SK-N-SH (cell line): ENCODE measurements around the gene C1orf146. TPM values are rescaled to one million over a fixed set of nuclear protein-coding genes. Genes with fewer than 3 reads are reported as not detected.

ENCODE experiments used
- CTCF ChIA-PET: fragments of 300-600, 350-600 bp; formaldehyde crosslinking; extraction: SDS; loops from one replicate; lab custom pipeline; 2021; lab: Yijun Ruan, JAX
- POLR2A ChIA-PET: fragments of 350-600 bp; sonication (Branson Sonifier 250); formaldehyde crosslinking; extraction: SDS; loops from one replicate; lab custom pipeline; 2020; ENCODE audit warnings: antibody characterized with exemption, inconsistent platforms; lab: Yijun Ruan, JAX
- DNase-seq: peaks from one replicate; pipeline ENCODE4 v3.0.0; 2012
- H2AFZ ChIP-seq: fragments of 200-600 bp; sonication (generic); 2 replicates; pipeline ENCODE4 v1.8.1; 2016; ENCODE audit warnings: antibody characterized with exemption, mild to moderate bottlenecking, low read depth
- H3F3A ChIP-seq: fragments of 200-600 bp; sonication (generic); replicated peaks from 2 replicates; pipeline ENCODE3; 2016; ENCODE audit warnings: antibody characterized with exemption, mild to moderate bottlenecking; ENCODE audit not compliant: insufficient read depth
- H3K27ac ChIP-seq, 2 experiments: fragments of 200-500 bp in 1 of 2; fragments of 200-600 bp in 1 of 2; sonication (Bioruptor generic) in 1 of 2; sonication (generic), shearing (Covaris generic) in 1 of 2; 2 replicates each; pipeline versions ENCODE4 v1.5.1 to v1.6.1; 2014 to 2016; ENCODE audit warnings: low read depth in 2 of 2, inconsistent platforms in 1 of 2, low read length in 1 of 2, mild to moderate bottlenecking in 1 of 2, mixed read lengths in 1 of 2
- H3K27me3 ChIP-seq: fragments of 200-600 bp; sonication (generic), shearing (Covaris generic); 2 replicates; pipeline ENCODE4 v1.6.1; 2016; ENCODE audit warnings: mixed run types; ENCODE audit not compliant: insufficient read depth
- H3K36me3 ChIP-seq, 2 experiments: fragments of 200-500 bp in 1 of 2; fragments of 200-600 bp in 1 of 2; sonication (Bioruptor generic) in 1 of 2; sonication (generic) in 1 of 2; replicated peaks in 1 of 2; 2 replicates each; pipeline versions ENCODE3 to v1.5.1; 2014 to 2016; ENCODE audit warnings: low read length in 1 of 2, mild to moderate bottlenecking in 1 of 2; ENCODE audit not compliant: insufficient read depth in 2 of 2, control insufficient read depth in 1 of 2
- H3K4me1 ChIP-seq, 2 experiments: fragments of 200-500 bp in 1 of 2; fragments of 200-600 bp in 1 of 2; sonication (Bioruptor generic) in 1 of 2; sonication (generic), shearing (Covaris generic) in 1 of 2; 2 replicates each; pipeline versions ENCODE4 v1.5.1 to v1.6.1; 2014 to 2016; ENCODE audit warnings: low read depth in 1 of 2, low read length in 1 of 2, mixed run types in 1 of 2; ENCODE audit not compliant: insufficient read depth in 2 of 2, control insufficient read depth in 1 of 2
- H3K4me2 ChIP-seq: fragments of 200-600 bp; sonication (generic), shearing (Covaris generic); 2 replicates; pipeline ENCODE4 v1.6.1; 2017; ENCODE audit warnings: mixed run types
- H3K4me3 ChIP-seq, 2 experiments: fragments of 200-500 bp in 1 of 2; fragments of 200-600 bp in 1 of 2; sonication (Bioruptor generic) in 1 of 2; sonication (generic), shearing (Covaris generic) in 1 of 2; 2 replicates each; pipeline versions ENCODE4 v1.5.1 to v1.8.1; 2014 to 2016; ENCODE audit warnings: low read depth in 2 of 2, inconsistent platforms in 1 of 2, low read length in 1 of 2, mild to moderate bottlenecking in 1 of 2, mixed read lengths in 1 of 2, moderate library complexity in 1 of 2
- H3K79me2 ChIP-seq: fragments of 200-600 bp; sonication (generic); 2 replicates; pipeline ENCODE4 v1.8.1; 2017; ENCODE audit warnings: mild to moderate bottlenecking; ENCODE audit not compliant: insufficient read depth
- H3K9ac ChIP-seq: fragments of 200-600 bp; sonication (generic); 2 replicates; pipeline ENCODE4 v1.6.1; 2017; ENCODE audit warnings: mixed run types
- H3K9me2 ChIP-seq: fragments of 200-600 bp; sonication (generic); 2 replicates; pipeline ENCODE4 v1.6.1; 2017; ENCODE audit warnings: mixed run types
- H3K9me3 ChIP-seq: fragments of 200-600 bp; sonication (generic); 2 replicates; pipeline ENCODE4 v1.6.1; 2017; ENCODE audit warnings: mixed run types, mild to moderate bottlenecking, moderate library complexity
- H4K20me1 ChIP-seq: fragments of 200-600 bp; sonication (generic); 2 replicates; pipeline ENCODE4 v1.6.1; 2017; ENCODE audit warnings: mild to moderate bottlenecking, mixed run types; ENCODE audit not compliant: insufficient read depth
- CHD2 ChIP-seq: fragments of 150-350 bp; IDR thresholded peaks from 2 replicates; pipeline ENCODE4 v1.6.1; 2018; ENCODE audit warnings: low read length; ENCODE audit not compliant: partially characterized antibody
- ELF1 ChIP-seq: IDR thresholded peaks from 2 replicates; pipeline ENCODE4 v1.4.0; 2012
- EP300 ChIP-seq, 2 experiments: IDR thresholded peaks; 2 replicates each; pipeline versions ENCODE4 v1.4.0 to v1.6.1; 2012; ENCODE audit warnings: borderline replicate concordance in 1 of 2, low read depth in 1 of 2, low read length in 1 of 2
- FOXJ3 ChIP-seq: sonication (generic); formaldehyde crosslinking; IDR thresholded peaks from 2 replicates; pipeline ENCODE4 v1.5.1; 2020; ENCODE audit warnings: mild to moderate bottlenecking, missing genetic modification reagents
- JUND ChIP-seq: IDR thresholded peaks from 2 replicates; pipeline ENCODE4 v1.4.0; 2012
- MEF2A ChIP-seq: IDR thresholded peaks from 2 replicates; pipeline ENCODE4 v1.4.0; 2012; ENCODE audit warnings: low read depth, borderline replicate concordance
- MXI1 ChIP-seq: IDR thresholded peaks from 2 replicates; pipeline ENCODE4 v1.6.1; 2012; ENCODE audit warnings: mild to moderate bottlenecking, low read depth, low read length, improper control_type of control experiment
- NFIC ChIP-seq: IDR thresholded peaks from 2 replicates; pipeline ENCODE4 v1.4.0; 2012; ENCODE audit warnings: borderline replicate concordance
- NRF1 ChIP-seq: IDR thresholded peaks from 2 replicates; pipeline ENCODE4 v1.6.1; 2012; ENCODE audit warnings: low read depth, mild to moderate bottlenecking, low read length
- RAD21 ChIP-seq: IDR thresholded peaks from 2 replicates; pipeline ENCODE4 v1.6.1; 2012; ENCODE audit warnings: mild to moderate bottlenecking, low read length
- RCOR1 ChIP-seq: fragments of 150-350 bp; IDR thresholded peaks from 2 replicates; pipeline ENCODE4 v1.6.1; 2017; ENCODE audit warnings: antibody characterized with exemption, low read length
- RFX5 ChIP-seq: IDR thresholded peaks from 2 replicates; pipeline ENCODE4 v1.6.1; 2012; ENCODE audit warnings: mild to moderate bottlenecking, improper control_type of control experiment, low read length
- RXRA ChIP-seq: IDR thresholded peaks from 2 replicates; pipeline ENCODE4 v1.4.0; 2012; ENCODE audit warnings: low read depth, mild to moderate bottlenecking, borderline replicate concordance
- SIN3A ChIP-seq: IDR thresholded peaks from 2 replicates; pipeline ENCODE4 v1.6.1; 2012; ENCODE audit warnings: low read depth, mild to moderate bottlenecking, low read length, moderate library complexity, borderline replicate concordance
- TAF1 ChIP-seq: IDR thresholded peaks from 2 replicates; pipeline ENCODE4 v1.6.1; 2012; ENCODE audit warnings: low read depth, mild to moderate bottlenecking, low read length, moderate library complexity, borderline replicate concordance
- WGBS: methylation state at CpG from one replicate; pipeline ENCODE4 v1.1.6; 2017; ENCODE audit warnings: low lambda C conversion rate; 5-methylcytosine and 5-hydroxymethylcytosine counted together
- polyA plus RNA-seq, 3 experiments: library from polyadenylated mRNA; depleted of rRNA; stranded (reverse); fragments of >200 nt; gene quantifications; 2 replicates each; pipeline ENCODE4 v1.2.3, GENCODE V29; 2012
- TF ChIP-seq, protein P1 (sequence below): IDR thresholded peaks from 2 replicates; pipeline ENCODE4 v1.4.0; 2012; ENCODE audit warnings: low read depth
- TF ChIP-seq, protein P2 (sequence below): fragments of 150-350 bp; IDR thresholded peaks from 2 replicates; pipeline ENCODE4 v1.6.1; 2017; ENCODE audit warnings: antibody characterized with exemption, low read length, low read depth, borderline replicate concordance
- TF ChIP-seq, protein P3 (sequence below): IDR thresholded peaks from 2 replicates; pipeline ENCODE4 v1.4.0; 2012; ENCODE audit warnings: low read depth, borderline replicate concordance
- TF ChIP-seq, protein P4 (sequence below): IDR thresholded peaks from 2 replicates; pipeline ENCODE4 v1.6.1; 2012; ENCODE audit warnings: mild to moderate bottlenecking, low read depth, low read length, moderate library complexity

C1orf146 gene
- polyA plus RNA-seq, 1 of the 3 experiments (the other 2 are of a cell fraction): not detected

DNA sequence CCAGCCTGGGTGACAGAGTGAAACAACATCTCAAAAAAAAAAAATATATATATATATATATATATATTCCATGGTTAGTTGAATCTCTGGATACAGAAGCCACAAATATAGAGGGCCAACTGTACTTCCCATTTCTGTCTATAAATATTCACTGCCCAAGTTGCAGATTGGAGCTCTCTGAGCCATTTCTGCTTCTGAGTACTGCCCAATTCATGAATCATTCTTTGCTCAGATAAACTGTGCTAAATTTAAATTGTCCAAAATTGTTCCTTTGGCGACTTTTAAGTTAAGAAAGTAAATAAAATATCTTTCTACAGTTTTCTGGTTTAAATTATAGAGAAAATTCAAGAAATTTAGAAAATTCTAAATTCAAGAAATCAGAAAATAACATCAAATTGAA lies 23.2 kb upstream of the C1orf146 start:
- Histone ChIP-seq H3K27ac (no peak overlapping the region), H3K9ac (no peak overlapping the region), H3K27me3 (no peaks in the 10 kb centered on the region), H3K79me2 (no peaks in the 10 kb centered on the region), H3K36me3 (no peaks in the 10 kb centered on the region), H2AFZ (no peak overlapping the region), H3F3A (peaks cover 3% of the 10 kb centered on the region), H3K4me3 (no peak overlapping the region), H3K4me1 (peaks cover 0 to 4% of the 10 kb centered on the region in 2 experiments; a peak in 1 of 4 replicates), H3K9me2 (no peaks in the 10 kb centered on the region), H3K9me3 (no peaks in the 10 kb centered on the region), H4K20me1 (no peaks in the 10 kb centered on the region), H3K4me2 (no peak overlapping the region)
- POLR2A ChIA-PET: no interaction called here
- DNase-seq: no peak
- CTCF ChIA-PET: interaction anchor here (1.2 kb wide), 1 partner anchor 97 kb away, joined by 3 read pairs; no protein-coding TSS in a partner anchor
- TF ChIP-seq, protein P1, sequence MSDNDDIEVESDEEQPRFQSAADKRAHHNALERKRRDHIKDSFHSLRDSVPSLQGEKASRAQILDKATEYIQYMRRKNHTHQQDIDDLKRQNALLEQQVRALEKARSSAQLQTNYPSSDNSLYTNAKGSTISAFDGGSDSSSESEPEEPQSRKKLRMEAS: no peak
- TF ChIP-seq CHD2: no peak
- no peak for TF ChIP-seq MXI1
- TF ChIP-seq ELF1: no peak
- 21% methylated on average over 1 of the region's 1 CpG for WGBS

DNA sequence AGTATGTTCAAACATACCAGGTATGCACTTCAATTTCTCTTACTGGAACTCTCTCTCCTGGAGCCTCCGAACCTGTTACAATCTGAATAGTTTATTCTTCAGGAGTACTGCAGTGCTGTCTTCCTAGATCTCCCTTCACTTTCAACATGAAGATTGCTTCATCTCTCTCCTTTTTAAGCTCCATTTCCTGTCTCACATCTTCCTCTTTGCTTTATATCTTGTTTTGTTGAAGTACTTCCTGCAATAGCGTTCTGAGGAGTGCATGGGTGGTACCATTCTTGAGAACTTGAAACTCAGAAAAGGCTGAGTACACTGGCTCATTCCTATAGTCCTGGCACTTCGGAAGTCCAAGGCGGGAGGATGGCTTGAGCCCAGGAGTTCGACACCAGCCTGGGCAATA lies 15.7 kb upstream of the C1orf146 start:
- Histone ChIP-seq H3K9ac (no peak overlapping the region), H3K9me3 (no peaks in the 10 kb centered on the region), H3K4me1 (no peaks in the 10 kb centered on the region), H3F3A (no peaks in the 10 kb centered on the region), H3K4me3 (no peak overlapping the region), H4K20me1 (no peaks in the 10 kb centered on the region), H2AFZ (no peak overlapping the region), H3K27me3 (no peaks in the 10 kb centered on the region), H3K36me3 (no peaks in the 10 kb centered on the region), H3K9me2 (no peaks in the 10 kb centered on the region), H3K27ac (no peak overlapping the region), H3K4me2 (no peak overlapping the region), H3K79me2 (no peaks in the 10 kb centered on the region)
- POLR2A ChIA-PET: no interaction called here
- no peak for TF ChIP-seq RAD21
- TF ChIP-seq, protein P1: no peak
- TF ChIP-seq, protein P2, sequence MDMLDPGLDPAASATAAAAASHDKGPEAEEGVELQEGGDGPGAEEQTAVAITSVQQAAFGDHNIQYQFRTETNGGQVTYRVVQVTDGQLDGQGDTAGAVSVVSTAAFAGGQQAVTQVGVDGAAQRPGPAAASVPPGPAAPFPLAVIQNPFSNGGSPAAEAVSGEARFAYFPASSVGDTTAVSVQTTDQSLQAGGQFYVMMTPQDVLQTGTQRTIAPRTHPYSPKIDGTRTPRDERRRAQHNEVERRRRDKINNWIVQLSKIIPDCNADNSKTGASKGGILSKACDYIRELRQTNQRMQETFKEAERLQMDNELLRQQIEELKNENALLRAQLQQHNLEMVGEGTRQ: no peak
- no peak for TF ChIP-seq MEF2A
- no peak for TF ChIP-seq CHD2
- no peak for TF ChIP-seq TAF1
- no peak for TF ChIP-seq JUND
- TF ChIP-seq, protein P3, sequence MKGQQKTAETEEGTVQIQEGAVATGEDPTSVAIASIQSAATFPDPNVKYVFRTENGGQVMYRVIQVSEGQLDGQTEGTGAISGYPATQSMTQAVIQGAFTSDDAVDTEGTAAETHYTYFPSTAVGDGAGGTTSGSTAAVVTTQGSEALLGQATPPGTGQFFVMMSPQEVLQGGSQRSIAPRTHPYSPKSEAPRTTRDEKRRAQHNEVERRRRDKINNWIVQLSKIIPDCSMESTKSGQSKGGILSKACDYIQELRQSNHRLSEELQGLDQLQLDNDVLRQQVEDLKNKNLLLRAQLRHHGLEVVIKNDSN: no peak
- TF ChIP-seq NRF1: no peak
- TF ChIP-seq EP300 (IDR thresholded peaks at IDR 0.05; ENCODE audit: borderline replicate concordance in 1 of 2, low read depth in 1 of 2, low read length in 1 of 2): no peak
- no peak for TF ChIP-seq SIN3A
- TF ChIP-seq RXRA: no peak
- TF ChIP-seq RCOR1: no peak
- no peak for TF ChIP-seq RFX5
- TF ChIP-seq, protein P4, sequence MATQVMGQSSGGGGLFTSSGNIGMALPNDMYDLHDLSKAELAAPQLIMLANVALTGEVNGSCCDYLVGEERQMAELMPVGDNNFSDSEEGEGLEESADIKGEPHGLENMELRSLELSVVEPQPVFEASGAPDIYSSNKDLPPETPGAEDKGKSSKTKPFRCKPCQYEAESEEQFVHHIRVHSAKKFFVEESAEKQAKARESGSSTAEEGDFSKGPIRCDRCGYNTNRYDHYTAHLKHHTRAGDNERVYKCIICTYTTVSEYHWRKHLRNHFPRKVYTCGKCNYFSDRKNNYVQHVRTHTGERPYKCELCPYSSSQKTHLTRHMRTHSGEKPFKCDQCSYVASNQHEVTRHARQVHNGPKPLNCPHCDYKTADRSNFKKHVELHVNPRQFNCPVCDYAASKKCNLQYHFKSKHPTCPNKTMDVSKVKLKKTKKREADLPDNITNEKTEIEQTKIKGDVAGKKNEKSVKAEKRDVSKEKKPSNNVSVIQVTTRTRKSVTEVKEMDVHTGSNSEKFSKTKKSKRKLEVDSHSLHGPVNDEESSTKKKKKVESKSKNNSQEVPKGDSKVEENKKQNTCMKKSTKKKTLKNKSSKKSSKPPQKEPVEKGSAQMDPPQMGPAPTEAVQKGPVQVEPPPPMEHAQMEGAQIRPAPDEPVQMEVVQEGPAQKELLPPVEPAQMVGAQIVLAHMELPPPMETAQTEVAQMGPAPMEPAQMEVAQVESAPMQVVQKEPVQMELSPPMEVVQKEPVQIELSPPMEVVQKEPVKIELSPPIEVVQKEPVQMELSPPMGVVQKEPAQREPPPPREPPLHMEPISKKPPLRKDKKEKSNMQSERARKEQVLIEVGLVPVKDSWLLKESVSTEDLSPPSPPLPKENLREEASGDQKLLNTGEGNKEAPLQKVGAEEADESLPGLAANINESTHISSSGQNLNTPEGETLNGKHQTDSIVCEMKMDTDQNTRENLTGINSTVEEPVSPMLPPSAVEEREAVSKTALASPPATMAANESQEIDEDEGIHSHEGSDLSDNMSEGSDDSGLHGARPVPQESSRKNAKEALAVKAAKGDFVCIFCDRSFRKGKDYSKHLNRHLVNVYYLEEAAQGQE: no peak
- TF ChIP-seq FOXJ3: no peak
- TF ChIP-seq NFIC: no peak
- WGBS: 68% methylated on average over 5 of the region's 5 CpGs
- no peak for DNase-seq
- CTCF ChIA-PET: no interaction called here
